Loucy (cell line): ENCODE measurements around the gene PRKAR2B.

ENCODE experiments used
- H2AFZ ChIP-seq: fragments of 200-600 bp; sonication (generic); 2 replicates; pipeline ENCODE4 v1.6.0; 2016; ENCODE audit warnings: antibody characterized with exemption, mild to moderate bottlenecking, low read length, moderate library complexity
- H3F3A ChIP-seq: fragments of 200-600 bp; 2 replicates; pipeline ENCODE4 v1.6.0; 2016; ENCODE audit warnings: antibody characterized with exemption, low read depth, mild to moderate bottlenecking
- H3K27me3 ChIP-seq: fragments of 200-600 bp; sonication (generic); 2 replicates; pipeline ENCODE4 v1.6.1; 2014; ENCODE audit warnings: low read length, mild to moderate bottlenecking; ENCODE audit not compliant: insufficient read depth, poor library complexity, severe bottlenecking
- H3K36me3 ChIP-seq: fragments of 200-600 bp; sonication (generic); 2 replicates; pipeline ENCODE4 v1.6.1; 2016; ENCODE audit warnings: low read length; ENCODE audit not compliant: insufficient read depth
- H3K4me1 ChIP-seq: fragments of 200-600 bp; sonication (generic); 2 replicates; pipeline ENCODE4 v1.5.1; 2014; ENCODE audit warnings: low read length, mild to moderate bottlenecking; ENCODE audit not compliant: insufficient read depth, poor library complexity, severe bottlenecking
- H3K4me2 ChIP-seq: fragments of 200-600 bp; sonication (generic); 2 replicates; pipeline ENCODE4 v1.6.0; 2014; ENCODE audit warnings: antibody characterized with exemption, low read length, low read depth, mild to moderate bottlenecking; ENCODE audit not compliant: poor library complexity, severe bottlenecking
- H3K4me3 ChIP-seq: fragments of 200-600 bp; sonication (generic); 2 replicates; pipeline ENCODE4 v1.5.1; 2014; ENCODE audit warnings: low read length, mild to moderate bottlenecking, mixed read lengths; ENCODE audit not compliant: poor library complexity, severe bottlenecking
- H3K79me2 ChIP-seq: fragments of 200-600 bp; sonication (generic); 2 replicates; pipeline ENCODE4 v1.6.1; 2014; ENCODE audit warnings: low read length; ENCODE audit not compliant: insufficient read depth
- H3K9ac ChIP-seq: fragments of 200-600 bp; sonication (generic); 2 replicates; pipeline ENCODE4 v1.6.0; 2014; ENCODE audit warnings: mild to moderate bottlenecking, low read depth, low read length, moderate library complexity; ENCODE audit not compliant: poor library complexity, severe bottlenecking
- H3K9me2 ChIP-seq: fragments of 200-600 bp; sonication (generic); replicated peaks from 2 replicates; pipeline ENCODE4 v1.6.1; 2016; ENCODE audit warnings: low read depth, low read length, mixed read lengths
- H3K9me3 ChIP-seq: fragments of 200-600 bp; sonication (generic); 2 replicates; pipeline ENCODE4 v1.6.1; 2014; ENCODE audit warnings: mild to moderate bottlenecking, antibody characterized with exemption, low read length, low read depth; ENCODE audit not compliant: insufficient read depth
- H4K20me1 ChIP-seq: fragments of 200-600 bp; sonication (generic); 2 replicates; pipeline ENCODE4 v1.6.0; 2014; ENCODE audit warnings: antibody characterized with exemption, low read length, mild to moderate bottlenecking; ENCODE audit not compliant: insufficient read depth, poor library complexity, severe bottlenecking
- EZH2phosphoT487 ChIP-seq: fragments of 200-600 bp; IDR thresholded peaks from 2 replicates; pipeline ENCODE4 v1.6.1; 2018; ENCODE audit warnings: antibody characterized with exemption, mild to moderate bottlenecking, moderate library complexity, borderline replicate concordance
- TF ChIP-seq, protein P1 (sequence below): fragments of 200-600 bp; sonication (generic); conservative IDR thresholded peaks from 2 replicates; pipeline ENCODE4 v1.5.1; 2014; ENCODE audit warnings: mild to moderate bottlenecking, antibody characterized with exemption, low read length

PRKAR2B gene

DNA sequence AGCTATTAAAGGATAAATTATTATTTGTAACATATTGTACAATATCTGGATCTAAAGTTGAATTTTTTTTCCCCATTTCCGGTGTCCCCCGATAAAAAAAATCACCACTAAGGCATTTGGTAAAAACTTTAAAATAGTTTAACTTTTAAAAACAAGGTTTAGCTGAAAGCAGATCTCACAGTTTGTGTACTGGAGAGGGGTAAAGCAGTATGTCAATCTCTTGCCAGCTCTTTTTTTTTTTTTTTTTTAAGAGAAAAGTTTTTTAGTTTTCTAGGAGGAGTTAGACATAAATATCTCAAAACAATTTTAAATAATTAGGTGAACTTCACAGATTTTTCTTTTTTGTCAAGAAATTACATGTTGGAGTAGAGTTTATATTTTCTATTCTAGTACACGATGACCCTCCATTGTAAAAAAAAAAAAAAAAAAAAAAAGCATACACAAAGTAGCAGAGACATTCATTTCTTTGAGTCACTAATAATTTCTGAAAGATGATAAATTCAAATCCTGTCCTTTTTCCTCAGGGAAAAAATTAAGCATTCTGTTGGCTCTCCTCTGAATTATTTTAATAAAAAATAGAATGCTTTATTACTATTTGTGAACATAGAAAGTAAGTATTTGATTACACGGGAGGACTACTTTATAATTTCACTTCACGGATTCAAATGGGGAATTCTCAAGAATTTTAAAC lies 122.4 kb downstream of the PRKAR2B start:
- Histone ChIP-seq H3K4me2 (peak overlapping the region; percentile 90), H3K4me3 (peak overlapping the region; percentile 80), H3K9me3 (no peaks in the 10 kb centered on the region), H3K79me2 (peaks cover 19% of the 10 kb centered on the region), H3K4me1 (peaks cover 17% of the 10 kb centered on the region), H3F3A (no peaks in the 10 kb centered on the region), H4K20me1 (peaks cover 9% of the 10 kb centered on the region), H2AFZ (peak overlapping the region; percentile 91), H3K36me3 (no peaks in the 10 kb centered on the region), H3K9ac (peak overlapping the region; percentile 51), H3K9me2 (no peaks in the 10 kb centered on the region), H3K27me3 (no peaks in the 10 kb centered on the region)
- no peak for TF ChIP-seq EZH2phosphoT487
- TF ChIP-seq, protein P1, sequence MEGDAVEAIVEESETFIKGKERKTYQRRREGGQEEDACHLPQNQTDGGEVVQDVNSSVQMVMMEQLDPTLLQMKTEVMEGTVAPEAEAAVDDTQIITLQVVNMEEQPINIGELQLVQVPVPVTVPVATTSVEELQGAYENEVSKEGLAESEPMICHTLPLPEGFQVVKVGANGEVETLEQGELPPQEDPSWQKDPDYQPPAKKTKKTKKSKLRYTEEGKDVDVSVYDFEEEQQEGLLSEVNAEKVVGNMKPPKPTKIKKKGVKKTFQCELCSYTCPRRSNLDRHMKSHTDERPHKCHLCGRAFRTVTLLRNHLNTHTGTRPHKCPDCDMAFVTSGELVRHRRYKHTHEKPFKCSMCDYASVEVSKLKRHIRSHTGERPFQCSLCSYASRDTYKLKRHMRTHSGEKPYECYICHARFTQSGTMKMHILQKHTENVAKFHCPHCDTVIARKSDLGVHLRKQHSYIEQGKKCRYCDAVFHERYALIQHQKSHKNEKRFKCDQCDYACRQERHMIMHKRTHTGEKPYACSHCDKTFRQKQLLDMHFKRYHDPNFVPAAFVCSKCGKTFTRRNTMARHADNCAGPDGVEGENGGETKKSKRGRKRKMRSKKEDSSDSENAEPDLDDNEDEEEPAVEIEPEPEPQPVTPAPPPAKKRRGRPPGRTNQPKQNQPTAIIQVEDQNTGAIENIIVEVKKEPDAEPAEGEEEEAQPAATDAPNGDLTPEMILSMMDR: no peak

DNA sequence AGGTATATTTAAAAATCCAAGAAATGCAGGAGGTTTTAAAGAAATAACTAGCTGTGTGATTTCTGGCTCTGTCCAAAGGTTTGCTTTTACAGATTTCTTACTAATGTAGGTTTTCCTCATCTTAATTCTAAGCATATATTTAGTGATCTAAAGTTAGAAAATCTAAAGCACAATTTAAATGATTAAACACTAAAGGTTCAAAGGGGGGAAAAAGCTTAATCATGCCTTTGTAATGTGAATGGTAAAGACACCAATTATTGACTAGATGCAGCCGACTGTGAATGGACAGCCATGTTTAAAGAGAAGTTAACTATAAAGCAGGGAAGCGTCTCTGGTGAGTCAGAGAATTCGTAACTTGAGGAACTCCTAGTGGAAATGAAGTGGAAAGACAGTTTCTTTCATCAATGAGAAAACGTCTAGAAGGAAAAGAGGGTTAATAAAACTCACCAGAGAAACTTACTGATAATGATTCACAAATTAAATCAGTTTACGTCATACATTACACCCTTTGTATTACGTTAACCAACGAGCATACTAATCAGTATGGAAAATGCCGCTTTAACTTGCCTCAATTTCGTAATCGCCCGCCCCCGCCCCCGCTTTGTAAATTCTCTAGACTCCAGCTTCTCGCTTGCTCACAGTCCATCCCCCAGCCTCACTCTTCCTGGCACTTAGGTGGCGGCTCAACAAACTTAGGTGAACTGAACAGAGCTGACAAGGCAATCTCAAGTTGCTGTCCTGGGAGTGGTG lies 123.2 kb downstream of the PRKAR2B start:
- peak overlapping the region; percentile 80 for H3K4me3 ChIP-seq
- peak overlapping the region; percentile 90 for H3K4me2 ChIP-seq

DNA sequence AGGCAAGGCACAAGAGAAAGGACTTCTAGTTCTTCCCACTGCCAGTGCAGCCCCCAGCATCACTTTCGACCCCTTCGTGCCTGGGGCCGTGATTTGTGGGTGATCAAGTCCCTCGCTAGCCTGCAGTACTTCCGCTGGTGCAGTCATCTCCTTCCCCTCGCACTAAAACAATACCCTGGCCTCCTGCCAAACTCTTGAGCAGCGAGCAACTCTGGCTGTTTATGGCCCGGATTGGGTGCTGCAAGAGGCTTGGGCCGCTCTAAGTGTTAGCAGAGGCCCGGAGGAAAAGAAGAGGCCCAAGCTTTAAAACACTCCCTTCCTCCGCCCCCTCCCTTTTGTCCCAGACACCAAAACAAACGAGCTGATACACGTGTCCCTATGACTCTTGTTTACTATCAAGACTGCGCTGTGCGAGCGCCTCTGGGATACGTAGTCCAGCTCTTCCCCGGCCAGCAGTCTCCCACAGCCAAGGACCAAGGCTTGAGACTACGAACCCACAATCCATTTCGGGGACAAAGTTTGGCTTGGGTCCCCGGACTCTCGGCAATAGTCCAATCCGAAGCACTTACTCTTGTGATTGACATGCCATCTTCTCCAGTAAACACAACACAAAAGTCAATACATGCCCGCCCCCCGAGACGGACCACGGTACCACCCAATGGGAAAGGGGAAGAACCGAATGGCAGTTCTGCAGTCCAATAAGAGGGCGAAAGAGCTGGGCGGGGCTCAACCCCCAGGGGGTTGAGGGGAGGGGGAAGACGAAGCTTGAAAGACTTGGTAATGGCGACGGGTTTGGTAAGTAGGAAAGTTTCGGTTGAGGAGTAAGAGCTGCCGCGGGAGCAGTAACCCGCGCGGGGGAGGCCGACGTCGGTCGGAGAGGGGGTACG lies 124.0 kb downstream of the PRKAR2B start, which contains the start of gene HBP1:
Gene HBP1, plus strand, starts transcription at position 771 of the 887 bp plus-strand sequence. CDS start 10,891 bp downstream, outside the sequence.
- peaks cover 17% of the 10 kb centered on the region for H4K20me1 ChIP-seq
- peaks cover 23% of the 10 kb centered on the region for H3K4me1 ChIP-seq
- H3K9me2 ChIP-seq: no peaks in the 10 kb centered on the region
- peak within 1 kb of the TSS; percentile 96 for H3K4me2 ChIP-seq
- H3K79me2 ChIP-seq: peaks cover 34% of the 10 kb centered on the region
- no peaks in the 10 kb centered on the region for H3K36me3 ChIP-seq
- no peaks in the 10 kb centered on the region for H3K27me3 ChIP-seq
- no peaks in the 10 kb centered on the region for H3K9me3 ChIP-seq
- no peak for TF ChIP-seq EZH2phosphoT487
- TF ChIP-seq, protein P1: no peak
- no peaks in the 10 kb centered on the region for H3F3A ChIP-seq
- H3K4me3 ChIP-seq: peak within 1 kb of the TSS; percentile 85
- H2AFZ ChIP-seq: peak within 1 kb of the TSS; percentile 91
- H3K9ac ChIP-seq: peak within 1 kb of the TSS; percentile 68

More for the DNA sequence above, 123.2 kb downstream of the PRKAR2B start:
- H3F3A ChIP-seq: no peaks in the 10 kb centered on the region
- no peaks in the 10 kb centered on the region for H3K9me2 ChIP-seq
- peaks cover 17% of the 10 kb centered on the region for H3K4me1 ChIP-seq
- no peaks in the 10 kb centered on the region for H3K36me3 ChIP-seq
- peak overlapping the region; percentile 51 for H3K9ac ChIP-seq
- peak overlapping the region; percentile 91 for H2AFZ ChIP-seq
- H4K20me1 ChIP-seq: peaks cover 10% of the 10 kb centered on the region
- H3K9me3 ChIP-seq: no peaks in the 10 kb centered on the region
- H3K79me2 ChIP-seq: peaks cover 26% of the 10 kb centered on the region
- no peak for TF ChIP-seq EZH2phosphoT487
- TF ChIP-seq, protein P1: peak; percentile 32
- no peaks in the 10 kb centered on the region for H3K27me3 ChIP-seq
